ENCODE results near the gene TREML4.

DNA sequence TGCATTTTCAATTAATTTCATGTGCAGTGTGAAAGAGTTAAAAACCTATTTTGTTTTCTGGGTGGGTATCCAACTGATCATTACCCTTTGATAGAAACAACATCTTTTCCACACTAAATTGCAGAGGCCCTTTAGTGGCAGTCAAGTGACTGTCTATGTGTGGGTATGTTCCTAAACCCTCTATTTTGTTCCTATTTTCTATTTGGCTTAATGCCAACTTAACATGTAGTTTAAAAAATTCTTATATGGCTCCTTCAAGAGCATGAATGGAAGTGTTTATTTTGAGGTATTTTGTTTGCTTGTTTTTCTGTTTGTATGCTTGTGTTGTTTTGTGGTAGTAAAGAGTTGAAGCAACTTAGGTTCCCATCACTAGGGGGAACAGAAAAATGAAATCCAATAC lies 38.4 kb downstream of the TREML4 start:
- TF ChIP-seq ZNF274 (IDR thresholded peaks at IDR 0.05; ENCODE audit: low read depth, low read length) (no peak), YY1 (IDR thresholded peaks at IDR 0.05; ENCODE audit: insufficient read depth, insufficient read length) (no peak), SUZ12 (IDR thresholded peaks at IDR 0.05; ENCODE audit: extremely low read depth, insufficient read depth, insufficient read length) (no peak)
